HepG2 (cell line): ENCODE data around the gene LMNA. TPM values are rescaled to one million over a fixed set of nuclear protein-coding genes. Genes with fewer than 3 reads are reported as not detected.

Experiments used
- ATRX ChIP-seq: sonication (generic); formaldehyde crosslinking; IDR thresholded peaks from 2 replicates; pipeline ENCODE4 v1.4.0; 2020; ENCODE audit warnings: missing genetic modification reagents, borderline replicate concordance
- HIVEP1 ChIP-seq: sonication (generic); formaldehyde crosslinking; IDR thresholded peaks from 2 replicates; pipeline ENCODE4 v1.4.0; 2020; ENCODE audit warnings: mild to moderate bottlenecking, missing genetic modification reagents
- ISL2 ChIP-seq: sonication (generic); formaldehyde crosslinking; IDR thresholded peaks from 2 replicates; pipeline ENCODE4 v1.5.0; 2020; ENCODE audit warnings: missing genetic modification reagents
- KMT2B ChIP-seq: IDR thresholded peaks from 2 replicates; pipeline ENCODE4 v1.6.1; 2016; ENCODE audit warnings: missing genetic modification reagents, missing compliant biosample characterization
- MED1 ChIP-seq: sonication (generic); formaldehyde crosslinking; IDR thresholded peaks from 2 replicates; pipeline ENCODE4 v1.4.0; 2020; ENCODE audit warnings: missing genetic modification reagents
- NFIB ChIP-seq: sonication (generic); formaldehyde crosslinking; IDR thresholded peaks from 2 replicates; pipeline ENCODE4 v1.9.0; 2021; ENCODE audit warnings: missing genetic modification reagents, mild to moderate bottlenecking, borderline replicate concordance
- PHF5A ChIP-seq: IDR thresholded peaks from one replicate; pipeline ENCODE4 v1.6.1; 2018; ENCODE audit warnings: low read depth, missing genetic modification reagents; ENCODE audit not compliant: unreplicated experiment
- RXRB ChIP-seq: IDR thresholded peaks from 2 replicates; pipeline ENCODE4 v1.6.1; 2016; ENCODE audit warnings: borderline replicate concordance, missing genetic modification reagents, missing compliant biosample characterization
- SMARCE1 ChIP-seq: fragments of 450-650 bp; IDR thresholded peaks from 2 replicates; pipeline ENCODE4 v1.6.1; 2017; ENCODE audit warnings: borderline replicate concordance
- SP4 ChIP-seq: sonication (generic); formaldehyde crosslinking; IDR thresholded peaks from 2 replicates; pipeline ENCODE4 v1.8.1; 2023; ENCODE audit warnings: mild to moderate bottlenecking, missing genetic modification reagents
- SRSF1 ChIP-seq: fragments of 200-400 bp; formaldehyde crosslinking; optimal IDR thresholded peaks from 2 replicates; pipeline ENCODE3; 2017; ENCODE audit warnings: mild to moderate bottlenecking, low read depth, low read length, moderate library complexity
- ZMYM3 ChIP-seq: sonication (generic); formaldehyde crosslinking; IDR thresholded peaks from 2 replicates; pipeline ENCODE4 v1.5.1; 2020; ENCODE audit warnings: mild to moderate bottlenecking, missing genetic modification reagents
- ZNF264 ChIP-seq: sonication (generic); formaldehyde crosslinking; IDR thresholded peaks from 2 replicates; pipeline ENCODE4 v1.4.0; 2020; ENCODE audit warnings: missing genetic modification reagents
- ZNF557 ChIP-seq: sonication (generic); formaldehyde crosslinking; IDR thresholded peaks from 2 replicates; pipeline ENCODE4 v1.4.0; 2020; ENCODE audit warnings: missing genetic modification reagents
- ZNF570 ChIP-seq: sonication (generic); formaldehyde crosslinking; IDR thresholded peaks from 2 replicates; pipeline ENCODE4 v1.4.0; 2020; ENCODE audit warnings: mild to moderate bottlenecking, missing genetic modification reagents, borderline replicate concordance
- ZNF7 ChIP-seq: IDR thresholded peaks from 2 replicates; pipeline ENCODE4 v1.6.1; 2016; ENCODE audit warnings: missing biosample characterization, missing genetic modification reagents
- ZNF773 ChIP-seq: sonication (generic); formaldehyde crosslinking; IDR thresholded peaks from 2 replicates; pipeline ENCODE4 v1.4.0; 2020; ENCODE audit warnings: missing genetic modification reagents, borderline replicate concordance
- ZNF816 ChIP-seq: sonication (generic); formaldehyde crosslinking; IDR thresholded peaks from 2 replicates; pipeline ENCODE4 v1.8.0; 2022; ENCODE audit warnings: missing genetic modification reagents, mild to moderate bottlenecking, borderline replicate concordance
- ZSCAN20 ChIP-seq: sonication (generic); formaldehyde crosslinking; IDR thresholded peaks from 2 replicates; pipeline ENCODE4 v1.4.0; 2020; ENCODE audit warnings: missing genetic modification reagents, mild to moderate bottlenecking, borderline replicate concordance
- polyA plus RNA-seq, 8 experiments: library from polyadenylated mRNA; depleted of rRNA in 3 of 8; stranded (reverse) in 7 of 8; unstranded in 1 of 8; fragments of >200 nt; fragmentation: Illumina TruSeq in 4 of 8; extraction: Trizol in 4 of 8; gene quantifications; 2 replicates each; pipeline versions ENCODE4 v1.2.1 to v1.2.3, GENCODE V29; 2011 to 2016; ENCODE audit warnings: low read depth in 4 of 8, missing spikeins in 1 of 8, mixed read lengths in 1 of 8; ENCODE audit not compliant: insufficient read depth in 1 of 8
- total RNA-seq, 5 experiments: library from RNA; depleted of rRNA; stranded (reverse); fragments of >200 nt; fragmentation: Illumina TruSeq; extraction: Trizol; gene quantifications; 2 replicates each; pipeline ENCODE4 v1.2.3, GENCODE V29; 2016; ENCODE audit warnings: low read depth in 1 of 5
- TF ChIP-seq, protein P1 (sequence below): sonication (generic); formaldehyde crosslinking; IDR thresholded peaks from 2 replicates; pipeline ENCODE4 v1.4.0; 2020; ENCODE audit warnings: missing genetic modification reagents, borderline replicate concordance
- TF ChIP-seq, protein P2 (sequence below): sonication (generic); formaldehyde crosslinking; IDR thresholded peaks from 2 replicates; pipeline ENCODE4 v1.4.0; 2020; ENCODE audit warnings: mild to moderate bottlenecking, missing genetic modification reagents
- TF ChIP-seq, protein P3 (sequence below): sonication (generic); formaldehyde crosslinking; IDR thresholded peaks from 2 replicates; pipeline ENCODE4 v1.4.0; 2020; ENCODE audit warnings: missing genetic modification reagents
- TF ChIP-seq, protein P4 (sequence below): sonication (generic); formaldehyde crosslinking; IDR thresholded peaks from 2 replicates; pipeline ENCODE4 v1.8.0; 2022; ENCODE audit warnings: mild to moderate bottlenecking, missing genetic modification reagents
- TF ChIP-seq, protein P5 (sequence below): sonication (generic); formaldehyde crosslinking; conservative IDR thresholded peaks from 2 replicates; pipeline ENCODE4 v1.8.1; 2023; ENCODE audit warnings: missing genetic modification reagents

Gene LMNA
- total and polyA plus RNA-seq, 2 of the 13 experiments (the other 11 are each of a cell fraction or from before 2014, with no cell fraction given), result 107 to 225 TPM

DNA sequence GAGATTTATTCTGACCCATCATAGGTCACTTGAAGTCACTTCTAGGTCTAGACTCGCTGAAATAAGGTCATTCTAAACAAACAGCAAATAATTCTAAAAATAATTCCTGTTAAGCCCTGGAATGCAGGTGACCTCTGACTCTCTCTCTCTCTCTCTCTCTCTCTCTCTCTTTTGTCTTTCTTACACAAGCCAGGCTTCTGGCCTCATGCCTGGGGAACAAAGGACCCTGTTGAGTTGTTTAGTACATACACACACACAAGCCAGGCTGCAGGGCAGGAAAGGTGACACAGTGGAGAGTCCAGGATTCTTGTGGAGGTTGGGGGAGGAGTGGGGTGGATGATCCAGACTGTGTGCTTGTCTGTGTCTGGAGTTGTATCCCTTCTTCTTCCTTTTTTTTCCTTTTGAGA is 28.3 kb upstream of the LMNA start (continued):
- TF ChIP-seq ZNF570 (CRISPR knock-in tag), result no peak
- peak; percentile 46; the same call in 1 of the 2 replicates for TF ChIP-seq SP4
- TF ChIP-seq, protein P1, sequence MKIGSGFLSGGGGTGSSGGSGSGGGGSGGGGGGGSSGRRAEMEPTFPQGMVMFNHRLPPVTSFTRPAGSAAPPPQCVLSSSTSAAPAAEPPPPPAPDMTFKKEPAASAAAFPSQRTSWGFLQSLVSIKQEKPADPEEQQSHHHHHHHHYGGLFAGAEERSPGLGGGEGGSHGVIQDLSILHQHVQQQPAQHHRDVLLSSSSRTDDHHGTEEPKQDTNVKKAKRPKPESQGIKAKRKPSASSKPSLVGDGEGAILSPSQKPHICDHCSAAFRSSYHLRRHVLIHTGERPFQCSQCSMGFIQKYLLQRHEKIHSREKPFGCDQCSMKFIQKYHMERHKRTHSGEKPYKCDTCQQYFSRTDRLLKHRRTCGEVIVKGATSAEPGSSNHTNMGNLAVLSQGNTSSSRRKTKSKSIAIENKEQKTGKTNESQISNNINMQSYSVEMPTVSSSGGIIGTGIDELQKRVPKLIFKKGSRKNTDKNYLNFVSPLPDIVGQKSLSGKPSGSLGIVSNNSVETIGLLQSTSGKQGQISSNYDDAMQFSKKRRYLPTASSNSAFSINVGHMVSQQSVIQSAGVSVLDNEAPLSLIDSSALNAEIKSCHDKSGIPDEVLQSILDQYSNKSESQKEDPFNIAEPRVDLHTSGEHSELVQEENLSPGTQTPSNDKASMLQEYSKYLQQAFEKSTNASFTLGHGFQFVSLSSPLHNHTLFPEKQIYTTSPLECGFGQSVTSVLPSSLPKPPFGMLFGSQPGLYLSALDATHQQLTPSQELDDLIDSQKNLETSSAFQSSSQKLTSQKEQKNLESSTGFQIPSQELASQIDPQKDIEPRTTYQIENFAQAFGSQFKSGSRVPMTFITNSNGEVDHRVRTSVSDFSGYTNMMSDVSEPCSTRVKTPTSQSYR (CRISPR knock-in tag), result peak; percentile 97
- TF ChIP-seq ZSCAN20 (CRISPR knock-in tag), result peak; percentile 100
- peak; percentile 84; the same call in 1 of the 2 replicates for TF ChIP-seq ZNF816 (CRISPR knock-in tag)
- TF ChIP-seq KMT2B, result 0 out of 2 replicates have a peak, but pooled peaks have one; percentile 36
- TF ChIP-seq ATRX (CRISPR knock-in tag), result no peak
- TF ChIP-seq, protein P2, sequence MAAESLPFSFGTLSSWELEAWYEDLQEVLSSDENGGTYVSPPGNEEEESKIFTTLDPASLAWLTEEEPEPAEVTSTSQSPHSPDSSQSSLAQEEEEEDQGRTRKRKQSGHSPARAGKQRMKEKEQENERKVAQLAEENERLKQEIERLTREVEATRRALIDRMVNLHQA (CRISPR knock-in tag), result no peak
- TF ChIP-seq ISL2 (CRISPR knock-in tag), result peak; percentile 86
- TF ChIP-seq NFIB, result no peak
- TF ChIP-seq ZNF773 (CRISPR knock-in tag), result no peak
- peak; percentile 49; the same call in 1 of the 2 replicates for TF ChIP-seq ZNF264 (CRISPR knock-in tag)
- TF ChIP-seq SRSF1, result no peak
- TF ChIP-seq MED1 (CRISPR knock-in tag), result peak; percentile 84
- 0 out of 2 replicates have a peak, but pooled peaks have one; percentile 50 for TF ChIP-seq ZNF557
- TF ChIP-seq, protein P3, sequence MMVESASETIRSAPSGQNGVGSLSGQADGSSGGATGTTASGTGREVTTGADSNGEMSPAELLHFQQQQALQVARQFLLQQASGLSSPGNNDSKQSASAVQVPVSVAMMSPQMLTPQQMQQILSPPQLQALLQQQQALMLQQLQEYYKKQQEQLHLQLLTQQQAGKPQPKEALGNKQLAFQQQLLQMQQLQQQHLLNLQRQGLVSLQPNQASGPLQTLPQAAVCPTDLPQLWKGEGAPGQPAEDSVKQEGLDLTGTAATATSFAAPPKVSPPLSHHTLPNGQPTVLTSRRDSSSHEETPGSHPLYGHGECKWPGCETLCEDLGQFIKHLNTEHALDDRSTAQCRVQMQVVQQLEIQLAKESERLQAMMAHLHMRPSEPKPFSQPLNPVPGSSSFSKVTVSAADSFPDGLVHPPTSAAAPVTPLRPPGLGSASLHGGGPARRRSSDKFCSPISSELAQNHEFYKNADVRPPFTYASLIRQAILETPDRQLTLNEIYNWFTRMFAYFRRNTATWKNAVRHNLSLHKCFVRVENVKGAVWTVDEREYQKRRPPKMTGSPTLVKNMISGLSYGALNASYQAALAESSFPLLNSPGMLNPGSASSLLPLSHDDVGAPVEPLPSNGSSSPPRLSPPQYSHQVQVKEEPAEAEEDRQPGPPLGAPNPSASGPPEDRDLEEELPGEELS (CRISPR knock-in tag), result peak; percentile 97
- TF ChIP-seq ZNF7, result no peak
- no peak for TF ChIP-seq HIVEP1 (CRISPR knock-in tag)
- TF ChIP-seq, protein P4, sequence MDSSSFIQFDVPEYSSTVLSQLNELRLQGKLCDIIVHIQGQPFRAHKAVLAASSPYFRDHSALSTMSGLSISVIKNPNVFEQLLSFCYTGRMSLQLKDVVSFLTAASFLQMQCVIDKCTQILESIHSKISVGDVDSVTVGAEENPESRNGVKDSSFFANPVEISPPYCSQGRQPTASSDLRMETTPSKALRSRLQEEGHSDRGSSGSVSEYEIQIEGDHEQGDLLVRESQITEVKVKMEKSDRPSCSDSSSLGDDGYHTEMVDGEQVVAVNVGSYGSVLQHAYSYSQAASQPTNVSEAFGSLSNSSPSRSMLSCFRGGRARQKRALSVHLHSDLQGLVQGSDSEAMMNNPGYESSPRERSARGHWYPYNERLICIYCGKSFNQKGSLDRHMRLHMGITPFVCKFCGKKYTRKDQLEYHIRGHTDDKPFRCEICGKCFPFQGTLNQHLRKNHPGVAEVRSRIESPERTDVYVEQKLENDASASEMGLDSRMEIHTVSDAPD, result peak; percentile 24; the same call in 1 of the 2 replicates
- TF ChIP-seq SMARCE1, result no peak
- peak; percentile 96 for TF ChIP-seq RXRB
- peak; percentile 76 for TF ChIP-seq ZMYM3
- TF ChIP-seq, protein P5, sequence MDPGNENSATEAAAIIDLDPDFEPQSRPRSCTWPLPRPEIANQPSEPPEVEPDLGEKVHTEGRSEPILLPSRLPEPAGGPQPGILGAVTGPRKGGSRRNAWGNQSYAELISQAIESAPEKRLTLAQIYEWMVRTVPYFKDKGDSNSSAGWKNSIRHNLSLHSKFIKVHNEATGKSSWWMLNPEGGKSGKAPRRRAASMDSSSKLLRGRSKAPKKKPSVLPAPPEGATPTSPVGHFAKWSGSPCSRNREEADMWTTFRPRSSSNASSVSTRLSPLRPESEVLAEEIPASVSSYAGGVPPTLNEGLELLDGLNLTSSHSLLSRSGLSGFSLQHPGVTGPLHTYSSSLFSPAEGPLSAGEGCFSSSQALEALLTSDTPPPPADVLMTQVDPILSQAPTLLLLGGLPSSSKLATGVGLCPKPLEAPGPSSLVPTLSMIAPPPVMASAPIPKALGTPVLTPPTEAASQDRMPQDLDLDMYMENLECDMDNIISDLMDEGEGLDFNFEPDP, result no peak
- TF ChIP-seq PHF5A, result peak; percentile 97
